ENCODE results near the gene TLL2. TPM values are rescaled to one million over a fixed set of nuclear protein-coding genes. Genes with fewer than 3 reads are reported as not detected.

The TLL2 gene
- total and polyA plus RNA-seq, 7 donors, result 0.22 to 0.64 (median 0.32) TPM

GRCh38 chr10:96379758-96380157 is 134.0 kb downstream of the TLL2 start:
- Histone ChIP-seq H3K4me3 (no peak overlapping the region), H3K4me1 (no peaks in the 10 kb centered on the region), H3K9me3 (no peaks in the 10 kb centered on the region), H3K27me3 (ENCODE audit: insufficient read depth in 3 of 3, low read length in 2 of 3) (no peaks in the 10 kb centered on the region), H3K27ac (no peak overlapping the region), H3K36me3 (ENCODE audit: insufficient read depth in 1 of 2, low read depth in 1 of 2) (no peaks in the 10 kb centered on the region)
- DNase-seq, result no peak
- TF ChIP-seq CTCF (IDR thresholded peaks at IDR 0.05), result no peak
- intact Hi-C loops (cut with DNase I), result loop anchor here in 1 of 2 donors (5.0 kb wide), 1 partner anchor 133 kb away; the partner anchor contains the start of gene TLL2
- WGBS, 3 donors, result 67 to 81% (median 76%) methylated on average over 8 of the region's 8 CpGs
- ATAC-seq, result no peak

GRCh38 chr10:96378741-96379140 is 135.0 kb downstream of the TLL2 start:
- no peaks in the 10 kb centered on the region for H3K36me3 ChIP-seq (ENCODE audit: insufficient read depth in 1 of 2, low read depth in 1 of 2)
- no peak overlapping the region for H3K4me3 ChIP-seq
- no peak overlapping the region for H3K27ac ChIP-seq
- 90 to 94% (median 92%) methylated on average over 15 of the region's 15 CpGs for WGBS, 3 donors
- intact Hi-C loops (cut with DNase I), result loop anchor here in 1 of 2 donors (5.0 kb wide), 1 partner anchor 134 kb away; the partner anchor contains the start of gene TLL2
- DNase-seq (no peak), ATAC-seq (no peak)
- no peaks in the 10 kb centered on the region for H3K9me3 ChIP-seq
- H3K27me3 ChIP-seq (ENCODE audit: insufficient read depth in 3 of 3, low read length in 2 of 3), result no peaks in the 10 kb centered on the region
- no peaks in the 10 kb centered on the region for H3K4me1 ChIP-seq
- TF ChIP-seq CTCF (IDR thresholded peaks at IDR 0.05), result no peak

- Histone ChIP-seq H3K9me3 (no peaks in the 10 kb centered on the region), H3K4me1 (no peaks in the 10 kb centered on the region), H3K27ac (no peak overlapping the region), H3K4me3 (no peak overlapping the region), H3K27me3 (ENCODE audit: insufficient read depth in 3 of 3, low read length in 2 of 3) (no peaks in the 10 kb centered on the region), H3K36me3 (ENCODE audit: insufficient read depth in 1 of 2, low read depth in 1 of 2) (no peaks in the 10 kb centered on the region)
- no peak for TF ChIP-seq CTCF (IDR thresholded peaks at IDR 0.05)
- DNase-seq (no peak), ATAC-seq (no peak)
- intact Hi-C loops (cut with DNase I), result loop anchor here in 1 of 2 donors (5.0 kb wide), 1 partner anchor 134 kb away; the partner anchor contains the start of gene TLL2
- 43 to 60% (median 54%) methylated on average over 6 of the region's 6 CpGs for WGBS, 3 donors
These were observed 135.9 kb downstream of the TLL2 start for GRCh38 chr10:96377816-96378294.

GRCh38 chr10:96376483-96376882 is 137.2 kb downstream of the TLL2 start:
- Histone ChIP-seq H3K4me3 (no peak overlapping the region), H3K27ac (no peak overlapping the region), H3K36me3 (ENCODE audit: insufficient read depth in 1 of 2, low read depth in 1 of 2) (no peaks in the 10 kb centered on the region), H3K9me3 (no peaks in the 10 kb centered on the region), H3K27me3 (ENCODE audit: insufficient read depth in 3 of 3, low read length in 2 of 3) (no peaks in the 10 kb centered on the region), H3K4me1 (no peaks in the 10 kb centered on the region)
- no peak for DNase-seq
- ATAC-seq, result no peak
- intact Hi-C loops (cut with DNase I), result loop anchor here in 1 of 2 donors (5.0 kb wide), 1 partner anchor 136 kb away; the partner anchor contains the start of gene TLL2
- TF ChIP-seq CTCF (IDR thresholded peaks at IDR 0.05), result no peak
- 74 to 85% (median 83%) methylated on average over 7 of the region's 7 CpGs for WGBS, 3 donors
